Renal pelvis (tissue), 4 donors: Measurements from ENCODE around the gene ST8SIA5. TPM values are rescaled to one million over a fixed set of nuclear protein-coding genes. Genes with fewer than 3 reads are reported as not detected.
A peak's percentile ranks its signal among the peaks of the same experiment; 100 is the strongest.

Source experiments
- DNase-seq: peaks from one replicate; pipeline ENCODE4 v3.0.0-alpha.2; 2013
- polyA plus RNA-seq, 3 donors: library from polyadenylated mRNA; unstranded; fragments of 120-200 nt; gene quantifications; one replicate each; pipeline ENCODE4 v1.2.1, GENCODE V29; 2013; ENCODE audit not compliant: insufficient read length in 3 of 3

The ST8SIA5 gene
- polyA plus RNA-seq, 3 donors, result 0.78 to 1.1 (median 0.86) TPM

DNA sequence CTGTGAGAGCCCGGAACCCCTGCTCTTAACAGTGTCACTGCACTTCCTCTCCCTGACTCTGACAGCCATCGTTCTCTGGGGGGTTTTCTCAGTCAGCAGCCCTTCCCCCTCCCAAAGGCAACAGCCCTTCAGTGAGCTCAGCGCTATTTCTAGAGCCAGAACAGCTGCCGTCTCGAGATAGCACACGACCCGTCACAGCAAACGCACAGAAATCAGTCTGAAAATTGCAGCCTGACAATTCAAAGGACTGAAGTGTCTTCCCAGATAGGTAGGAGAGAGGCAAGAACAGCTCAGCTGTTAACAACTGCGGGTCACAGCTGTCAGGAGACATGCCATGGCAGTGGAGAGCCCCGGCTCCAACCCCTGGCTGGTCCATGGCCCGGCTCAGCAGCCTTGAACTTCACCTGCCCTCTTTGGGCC is 45.4 kb downstream of the ST8SIA5 start:
- peak; percentile 27 for DNase-seq

DNA sequence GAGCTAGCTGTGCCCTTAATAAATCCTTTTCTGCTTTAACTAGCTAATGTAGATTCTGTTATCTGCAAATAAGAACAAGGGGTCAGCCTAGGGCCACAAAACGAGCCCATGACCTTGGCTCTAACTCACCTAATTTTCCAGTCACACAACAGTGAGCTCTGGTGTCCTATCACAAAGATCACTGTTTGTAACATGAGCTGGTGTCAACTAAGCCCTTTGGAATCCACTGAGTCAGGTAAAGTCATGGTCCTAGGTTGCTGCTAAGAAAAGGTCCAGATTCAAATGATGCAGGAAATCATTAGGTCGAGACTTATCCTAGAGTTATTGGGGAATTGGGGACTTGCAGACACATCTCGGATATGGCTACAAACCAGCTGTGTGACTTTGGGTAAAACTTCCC is 49.9 kb downstream of the ST8SIA5 start:
- DNase-seq, result no peak

DNA sequence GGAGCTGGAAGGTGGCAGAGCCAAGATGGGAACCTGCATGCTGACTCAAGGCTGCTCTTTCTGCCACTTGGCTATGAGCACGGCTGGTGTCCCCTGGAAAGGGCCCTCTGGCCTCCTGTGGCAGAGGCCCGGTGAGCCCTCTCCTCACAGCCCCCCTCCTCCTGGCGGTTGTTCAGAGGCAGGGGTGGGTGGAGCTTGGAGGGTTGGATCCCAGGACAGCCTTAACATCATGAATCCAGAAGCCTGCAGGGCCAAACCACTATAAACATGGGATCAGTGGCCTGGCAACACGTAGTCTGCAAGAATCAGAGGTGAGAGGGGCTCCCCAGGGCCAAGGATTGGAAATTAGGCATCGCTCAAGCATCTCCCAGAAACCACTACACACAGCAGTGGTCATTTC is 51.3 kb downstream of the ST8SIA5 start:
- no peak for DNase-seq

DNA sequence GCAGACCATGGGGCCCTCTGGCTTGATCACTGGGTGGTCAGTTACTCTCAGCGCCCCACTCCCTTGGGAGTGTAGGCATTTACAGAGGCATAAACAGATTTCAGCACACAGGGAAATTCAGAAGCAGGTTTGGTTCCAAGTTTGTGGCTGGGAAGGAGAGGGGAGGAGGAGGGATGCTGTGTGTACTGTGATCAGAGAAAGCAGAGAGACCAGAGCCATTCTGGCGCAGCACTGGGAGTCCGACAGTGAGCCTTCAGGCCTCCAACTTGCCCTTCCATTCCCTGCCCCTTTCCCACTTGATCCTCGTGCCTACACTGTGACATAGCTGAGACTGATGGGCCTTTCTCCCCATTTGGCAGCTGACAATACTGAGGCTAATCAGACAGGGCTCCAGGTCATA is 52.0 kb downstream of the ST8SIA5 start:
- DNase-seq, result no peak

DNA sequence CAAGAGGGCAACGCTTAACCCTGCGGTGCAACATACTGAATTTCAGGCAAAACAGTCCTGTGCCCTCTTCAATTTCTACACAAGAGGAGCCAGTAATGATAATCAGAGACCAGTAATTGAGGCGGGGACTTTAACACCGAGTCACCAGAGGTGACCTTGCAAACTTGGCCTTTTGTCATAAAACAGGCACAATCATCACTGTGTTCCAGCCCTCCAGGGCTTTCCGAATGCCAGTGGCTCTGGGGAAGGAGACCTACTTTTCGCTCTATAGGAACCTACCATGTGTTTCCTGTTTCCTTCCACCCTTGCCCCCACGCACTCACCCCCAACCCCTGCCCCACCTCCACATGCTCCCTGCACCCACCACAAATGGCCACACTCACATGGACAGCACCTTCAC is 52.7 kb downstream of the ST8SIA5 start:
- no peak for DNase-seq

DNA sequence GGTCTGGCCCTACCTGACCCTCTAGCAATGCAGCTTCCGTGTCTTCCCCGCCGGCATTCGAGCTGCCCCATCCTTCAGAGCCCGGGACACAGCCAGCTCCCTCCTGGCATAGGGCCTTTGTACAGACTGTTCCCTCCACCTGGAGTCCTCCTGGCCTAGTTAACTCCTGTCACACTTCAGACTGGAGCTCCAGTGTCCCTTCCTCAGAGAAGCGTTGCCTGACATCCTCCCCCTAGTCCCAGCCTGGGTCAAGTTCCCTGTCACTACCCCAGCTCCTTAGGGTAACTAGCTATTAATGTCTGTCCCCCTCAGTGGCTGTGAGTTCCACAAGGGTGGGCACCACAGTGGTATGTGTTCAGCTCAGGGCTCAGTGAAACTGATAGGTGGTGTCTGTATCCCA is 54.4 kb downstream of the ST8SIA5 start:
- peak; percentile 33 for DNase-seq

DNA sequence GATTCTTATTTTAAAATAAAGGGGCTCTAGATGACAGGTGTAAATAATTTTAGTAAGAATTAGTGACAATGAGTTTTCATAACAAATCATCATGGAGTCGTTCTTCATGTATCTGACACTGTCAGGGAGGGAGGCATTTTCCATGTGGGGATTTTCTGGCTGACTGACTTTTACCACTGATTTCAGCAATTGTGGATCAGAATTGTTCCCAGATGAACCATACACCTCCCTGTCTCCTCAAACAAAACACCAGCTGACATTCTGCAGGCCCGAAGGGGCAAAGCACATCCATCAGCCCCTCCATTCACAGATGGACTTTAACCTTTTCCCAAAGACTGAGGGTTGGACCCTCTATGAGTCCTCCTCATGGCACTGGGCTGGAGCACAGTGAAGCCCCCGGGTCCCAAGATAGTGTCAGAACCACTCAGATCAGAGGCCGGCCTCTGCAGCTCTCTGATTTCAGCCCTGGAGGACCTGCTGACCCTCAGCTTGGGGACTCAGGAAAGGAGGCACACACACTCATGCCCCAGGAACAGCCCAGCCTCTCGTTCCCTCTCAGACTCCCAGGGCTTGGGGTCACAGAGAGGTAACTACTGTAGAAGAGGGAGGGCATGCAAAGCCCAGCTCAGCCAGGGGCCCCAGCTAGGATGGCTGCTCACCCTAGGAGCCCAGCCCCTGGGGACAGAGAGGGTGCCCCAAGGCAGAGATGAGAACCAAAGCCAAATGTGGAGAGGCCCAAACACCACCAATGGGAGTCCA is 56.6 kb downstream of the ST8SIA5 start:
- no peak for DNase-seq

DNA sequence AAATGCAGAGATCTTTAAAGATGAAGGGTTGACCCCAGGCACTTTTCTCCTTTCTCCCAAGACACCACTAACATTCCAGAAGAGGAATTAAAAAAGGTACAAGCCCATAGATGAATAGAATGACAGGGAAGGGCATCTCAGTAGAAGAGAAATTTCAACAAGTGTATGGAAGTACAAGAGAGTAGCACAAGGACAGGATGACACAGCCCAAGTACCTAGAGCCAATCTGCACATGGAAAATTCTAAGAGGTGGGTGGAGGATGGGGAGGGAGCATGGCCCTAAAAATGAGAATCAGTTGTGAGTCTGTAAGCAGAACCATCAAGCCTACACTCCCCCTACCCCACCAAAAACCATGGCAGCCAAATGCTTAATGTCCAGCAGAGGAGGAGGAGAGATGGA is 60.2 kb downstream of the ST8SIA5 start:
- no peak for DNase-seq

DNA sequence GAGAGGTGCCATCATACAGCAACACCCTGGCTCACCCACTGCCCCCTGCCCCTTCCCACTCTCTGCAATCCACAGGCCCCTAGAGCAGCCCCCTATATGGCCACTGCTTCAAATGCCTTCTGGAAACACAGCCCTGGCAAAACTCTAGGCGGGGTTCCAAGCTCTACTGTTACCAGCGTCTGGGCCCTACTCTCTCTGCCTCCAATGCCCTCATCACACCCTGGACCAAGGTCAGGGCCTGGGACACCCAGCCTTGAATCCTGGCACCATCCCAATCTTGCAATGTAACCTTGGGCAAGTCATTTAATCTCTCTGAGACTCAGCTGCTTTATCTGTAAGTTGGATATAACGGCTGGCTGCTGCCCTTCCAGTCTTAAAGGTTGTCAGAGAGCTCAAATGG is 60.6 kb downstream of the ST8SIA5 start:
- no peak for DNase-seq

DNA sequence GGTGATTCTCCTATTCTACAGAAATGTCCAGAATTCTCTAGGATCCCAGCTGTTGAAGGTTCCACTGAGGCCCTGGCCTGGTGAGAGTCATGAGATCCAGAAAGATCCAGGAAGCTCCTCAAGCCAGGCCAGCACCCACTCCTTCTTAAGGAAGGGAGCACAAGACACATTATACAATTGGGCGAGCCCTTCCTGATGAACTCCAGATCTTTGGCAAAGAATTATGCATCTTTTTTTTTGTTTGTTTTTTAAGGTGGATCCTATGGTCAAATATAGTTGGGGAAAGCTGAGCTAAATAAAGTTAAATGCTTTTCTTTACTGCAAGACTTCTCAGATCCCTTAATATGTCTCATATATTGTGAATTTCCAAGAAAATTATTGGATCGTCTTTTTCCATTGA is 62.9 kb downstream of the ST8SIA5 start:
- no peak for DNase-seq

DNA sequence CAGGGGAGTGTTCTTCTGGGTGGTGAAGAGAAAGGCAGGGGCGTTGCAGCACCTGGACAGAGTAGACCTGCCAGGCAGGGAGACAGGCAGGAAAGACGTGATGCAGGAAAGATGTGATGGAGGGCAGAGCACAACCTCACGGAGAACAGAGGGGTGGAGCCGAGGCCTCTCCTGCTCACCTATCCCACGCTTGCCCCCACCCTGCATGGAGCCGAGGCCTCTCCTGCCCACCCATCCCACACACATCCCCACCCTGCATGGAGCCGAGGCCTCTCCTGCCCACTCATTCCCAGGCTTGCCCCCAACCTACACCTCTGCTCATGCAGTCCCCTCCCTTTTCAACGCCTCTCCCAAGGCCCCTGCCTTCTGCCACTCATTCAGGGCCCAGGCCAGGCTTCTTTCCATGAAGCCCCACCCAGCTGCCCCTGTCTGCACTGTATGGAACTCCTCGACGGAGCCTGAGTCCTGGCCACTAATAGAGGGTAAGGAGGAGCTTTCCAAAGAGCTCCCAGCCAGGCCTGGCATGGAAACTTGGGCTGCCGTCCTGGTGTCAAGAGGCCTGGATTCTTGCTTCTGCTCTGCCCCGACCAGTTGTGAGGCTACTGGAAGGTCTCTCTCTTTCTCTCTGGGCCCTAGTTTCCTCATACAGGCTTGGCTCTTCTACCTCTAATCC is 67.9 kb downstream of the ST8SIA5 start:
- no peak for DNase-seq

DNA sequence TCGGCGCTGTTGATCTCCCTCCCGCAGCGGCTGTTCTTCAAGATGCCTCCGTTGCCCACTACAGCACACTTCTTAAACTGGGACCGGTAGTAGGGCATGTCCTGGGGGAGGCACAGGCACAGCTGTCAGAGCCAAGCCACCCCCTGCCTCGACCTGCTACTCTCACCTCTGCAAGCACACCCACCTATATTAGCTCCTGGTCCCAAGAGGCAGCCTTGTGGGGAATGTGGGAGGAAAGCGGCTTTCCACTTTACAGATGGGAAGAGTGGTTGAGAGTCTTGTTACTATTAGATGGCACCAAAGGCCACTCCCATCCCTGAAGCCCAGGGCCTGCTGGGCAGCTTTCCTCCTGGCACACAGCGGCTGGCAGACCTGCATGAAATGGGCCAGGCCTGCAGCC is 70.7 kb downstream of the ST8SIA5 start:
- no peak for DNase-seq

DNA sequence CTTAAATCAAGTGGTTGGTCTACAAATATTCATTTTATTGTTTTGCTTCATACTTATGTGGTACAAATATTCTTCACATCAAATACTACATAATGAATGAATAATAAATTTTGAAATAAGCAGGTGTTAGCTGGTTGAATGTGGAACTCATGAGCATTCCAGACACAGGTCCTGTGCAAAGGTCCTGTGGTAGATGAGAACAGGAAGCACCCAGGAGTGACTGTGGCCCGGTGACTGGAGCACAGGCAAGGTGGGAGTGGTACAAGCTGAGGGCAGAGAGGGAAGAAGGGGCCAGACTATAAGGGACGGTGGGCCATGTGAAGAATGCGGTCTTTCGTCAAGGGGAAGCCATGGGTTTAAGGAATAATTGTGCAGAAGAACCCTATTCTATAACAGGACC is 73.6 kb downstream of the ST8SIA5 start:
- no peak for DNase-seq

DNA sequence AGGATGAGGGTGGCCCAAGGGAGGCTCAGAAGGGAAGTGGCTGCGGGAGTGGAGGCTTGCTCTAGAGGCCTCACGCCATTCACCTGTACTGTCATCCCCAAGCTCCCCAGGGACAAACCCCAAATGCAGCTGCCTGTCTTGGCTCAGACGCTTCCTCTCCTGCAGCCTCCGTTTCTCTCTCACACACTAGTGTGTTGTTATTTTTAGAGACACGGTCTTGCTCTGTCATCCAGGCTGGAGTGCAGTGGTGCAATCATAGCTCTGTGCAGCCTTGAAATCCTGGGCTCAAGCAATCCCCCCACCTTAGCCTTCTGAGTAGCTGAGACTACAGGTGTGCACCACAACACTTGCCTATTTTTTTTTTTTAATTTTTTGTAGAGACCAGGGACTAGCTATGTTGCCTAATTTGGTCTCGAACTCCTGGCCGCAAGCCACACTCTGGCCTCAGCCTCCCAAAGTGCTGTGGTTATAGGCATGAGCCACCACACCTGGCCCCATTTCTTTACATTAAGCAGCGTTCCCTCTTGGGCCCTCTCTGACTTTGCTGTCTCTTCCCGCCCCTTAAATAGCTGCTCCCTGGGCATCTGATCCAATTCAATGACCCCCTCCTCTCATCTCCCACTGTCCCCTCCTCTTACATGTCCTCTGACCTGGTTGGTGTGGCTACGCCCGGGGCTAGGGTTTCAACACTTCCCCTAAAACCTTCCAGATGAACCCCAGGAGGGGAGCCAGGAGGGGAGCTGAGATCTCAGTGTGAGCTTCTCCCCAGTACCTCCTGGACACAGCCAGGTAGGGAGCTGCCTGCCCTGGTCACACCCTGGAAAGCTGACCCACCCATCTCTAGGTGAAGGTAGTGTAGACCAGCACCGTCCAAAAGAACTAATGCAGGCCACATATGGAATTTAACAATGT is 75.8 kb downstream of the ST8SIA5 start:
- no peak for DNase-seq

DNA sequence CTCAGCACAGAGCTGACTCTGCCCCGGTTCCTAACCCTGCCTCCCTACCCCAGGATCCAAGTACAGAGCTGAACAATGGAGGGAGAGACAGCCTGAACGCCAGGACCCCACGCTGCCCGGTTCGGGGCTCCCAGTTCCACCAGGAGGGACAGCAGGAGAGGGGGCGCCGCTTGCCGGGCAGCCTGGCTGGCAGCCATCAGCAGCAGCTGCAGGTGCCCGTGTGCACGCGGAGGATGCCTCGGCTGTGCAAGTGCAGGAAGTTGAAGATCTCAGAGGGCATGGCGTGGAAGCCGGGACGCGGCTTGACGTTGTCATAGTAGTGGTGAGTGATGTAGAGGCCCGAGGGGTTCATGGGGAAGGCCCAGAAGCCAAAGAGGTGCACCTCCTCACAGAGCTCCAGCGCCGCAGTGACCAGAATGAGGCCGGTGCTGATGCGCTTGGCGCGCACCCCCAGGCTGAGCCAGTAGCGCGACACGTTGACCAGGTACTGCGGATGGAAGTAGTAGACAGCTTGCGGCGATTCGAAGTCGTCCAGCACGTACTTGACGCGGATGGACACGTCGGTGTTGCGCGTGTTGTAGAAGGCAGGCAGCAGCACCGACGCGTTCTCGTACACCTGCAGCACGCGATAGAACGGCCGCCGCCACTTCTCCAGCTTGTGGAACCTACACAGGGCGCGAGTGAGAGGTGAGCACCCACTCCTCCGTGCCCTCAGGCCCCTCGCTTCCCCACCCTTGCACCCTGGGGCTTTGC is 76.8 kb downstream of the ST8SIA5 start:
- DNase-seq, result no peak

DNA sequence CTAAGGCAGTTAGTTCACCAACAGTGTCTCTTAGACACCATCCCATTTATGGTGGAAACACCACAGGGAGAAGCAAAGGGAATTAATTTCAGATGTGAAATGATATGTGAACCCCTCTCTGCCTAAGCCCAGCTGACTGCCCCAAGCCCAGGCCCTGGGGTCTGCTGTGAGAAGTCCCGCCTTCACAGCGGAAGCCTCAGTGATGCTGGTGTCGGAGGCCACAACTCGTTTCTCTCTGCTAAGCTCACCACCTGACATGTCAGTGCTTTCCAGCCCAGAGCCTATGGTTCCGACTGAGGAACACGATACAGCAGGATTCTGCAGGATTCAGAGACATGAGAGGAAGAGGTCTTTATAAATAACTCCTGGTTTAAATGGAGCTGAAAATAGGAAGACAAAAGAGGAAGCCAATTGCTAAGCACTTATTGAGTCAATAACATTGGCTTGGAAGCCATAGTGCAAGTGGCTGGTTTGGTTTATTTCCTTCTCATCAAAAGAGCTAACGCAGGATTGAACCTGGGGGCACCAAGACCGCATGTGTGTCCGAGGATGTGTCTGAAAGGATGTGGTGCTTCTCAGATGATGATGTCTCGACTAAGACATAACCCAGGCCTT is 78.0 kb downstream of the ST8SIA5 start:
- DNase-seq, result no peak

DNA sequence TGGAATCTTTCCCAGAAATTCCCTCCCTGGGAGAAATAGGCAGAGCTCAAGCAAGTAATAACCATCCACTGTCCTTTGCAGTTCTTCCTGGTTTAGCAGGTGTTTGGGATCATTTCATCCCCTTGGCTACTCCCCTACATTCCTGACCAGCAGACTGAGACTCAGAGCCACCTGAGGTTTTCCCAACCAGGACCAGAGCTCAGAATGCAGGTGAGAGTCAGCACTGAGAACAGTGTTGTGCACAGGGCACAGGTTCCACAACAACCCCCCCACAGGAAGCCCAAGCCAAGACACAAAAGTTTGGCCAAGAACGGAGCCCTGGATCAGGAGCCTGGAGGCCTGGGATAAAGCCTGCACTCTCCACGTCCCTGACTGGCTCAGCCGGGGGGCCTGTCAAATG is 78.8 kb downstream of the ST8SIA5 start:
- DNase-seq, result peak; percentile 20

DNA sequence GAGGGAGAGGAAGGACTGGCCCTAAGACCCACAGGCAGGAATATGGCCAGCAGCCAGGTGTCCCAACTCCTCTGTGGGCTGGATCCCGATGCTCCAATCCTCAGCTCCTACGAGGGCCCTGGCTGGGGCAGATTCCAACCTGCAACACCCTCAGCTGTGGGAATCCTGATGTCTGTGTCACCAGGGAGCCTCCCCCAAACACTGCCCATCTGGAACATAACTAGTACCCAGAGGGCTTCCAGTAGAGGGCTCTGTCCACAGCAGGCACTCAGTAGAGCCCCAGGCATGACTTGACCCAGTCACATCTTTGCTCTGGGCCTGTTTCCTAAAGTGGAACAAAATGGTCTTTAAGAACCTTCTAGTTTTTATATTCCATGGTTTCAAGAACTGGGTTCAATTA is 79.2 kb downstream of the ST8SIA5 start:
- DNase-seq, result no peak

DNA sequence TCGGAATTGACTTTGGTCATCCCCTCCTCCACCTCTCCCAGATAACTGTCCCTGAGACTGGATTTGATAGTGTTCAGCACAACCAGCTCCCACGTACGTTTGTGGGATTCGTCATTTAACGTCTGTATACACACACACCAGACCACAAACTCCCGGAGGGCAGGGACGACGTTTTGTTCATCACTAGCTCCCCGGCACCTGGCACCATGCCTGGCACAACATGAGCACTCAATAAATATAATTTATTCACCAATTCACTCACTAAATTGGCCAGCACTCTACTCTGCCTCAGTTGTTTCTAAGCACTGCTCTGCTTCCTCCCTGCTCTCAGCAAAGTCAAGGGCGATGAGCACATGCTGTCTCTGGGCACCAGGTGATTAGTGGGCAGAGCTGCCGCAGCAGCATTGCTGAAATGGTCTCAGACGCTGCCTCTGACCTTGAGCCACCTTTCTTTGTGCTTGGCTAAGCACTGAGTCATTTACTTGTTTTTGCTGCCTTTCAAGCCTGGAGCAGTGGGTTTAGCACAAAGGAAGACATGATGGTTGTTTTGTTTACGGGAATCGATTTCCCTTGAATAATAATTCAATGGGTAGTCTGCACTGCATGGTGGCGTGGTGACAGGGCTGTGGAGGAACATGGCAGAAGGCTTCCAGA is 80.5 kb downstream of the ST8SIA5 start:
- peak; percentile 66 for DNase-seq

DNA sequence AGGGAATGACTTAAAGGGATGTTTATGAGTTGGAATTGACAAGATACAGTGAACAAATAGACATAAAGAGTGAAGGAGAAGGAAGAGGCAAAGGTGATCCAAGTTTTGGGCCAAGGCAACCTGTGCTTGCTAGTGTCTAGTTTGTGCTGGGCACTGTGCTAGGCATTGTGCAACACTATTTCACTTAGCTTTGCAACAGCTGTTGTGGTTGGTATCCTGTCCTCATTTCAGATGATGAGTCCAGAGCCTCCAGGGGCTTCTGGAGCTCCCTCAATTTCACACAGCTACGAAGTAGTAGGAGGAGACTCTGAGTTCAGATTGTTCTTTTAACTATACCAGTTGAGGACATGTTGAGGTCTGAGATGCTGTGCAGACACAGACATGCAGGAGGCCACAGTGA is 81.7 kb downstream of the ST8SIA5 start:
- DNase-seq, result no peak
